Measurements from ENCODE around the gene MAN1A2. TPM values are rescaled to one million over a fixed set of nuclear protein-coding genes. Genes with fewer than 3 reads are reported as not detected.
"Not testable (repeated sequence)": the region's sequence is repeated elsewhere in the genome, so short reads cannot be mapped to it uniquely, and the experiment has no call there.

MAN1A2 gene
- polyA plus RNA-seq, 1 donor from 2014 or later, result 15.4 TPM

DNA sequence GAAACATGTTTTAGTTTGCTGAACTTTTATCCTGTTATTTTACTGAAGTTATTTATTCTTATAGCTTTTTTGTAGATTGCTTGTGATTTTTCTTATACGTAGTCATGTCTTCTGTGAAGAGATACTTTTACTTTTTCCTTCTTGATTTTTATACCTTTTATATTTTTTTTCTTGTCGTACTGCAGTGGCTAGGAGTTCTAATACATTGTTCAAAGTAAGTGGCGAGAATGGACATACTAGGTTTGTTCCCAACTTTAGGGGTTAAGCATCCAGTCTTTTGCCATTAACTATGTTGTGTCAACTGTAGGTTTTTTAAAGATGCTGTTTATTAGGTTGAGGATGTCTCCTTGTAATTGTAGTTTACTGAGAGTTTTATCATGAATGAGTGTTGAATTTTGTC, 36.3 kb downstream of the MAN1A2 start:
- peaks cover 19% of the 10 kb centered on the region for H3K36me3 Mint-ChIP-seq
- peaks cover 2 to 20% (median 7%) of the 10 kb centered on the region in 3 donors for H3K9me3 Mint-ChIP-seq
- no peaks in the 10 kb centered on the region for H3K27me3 Mint-ChIP-seq
- H3K4me1 Mint-ChIP-seq, result peaks cover 7 to 17% (median 16%) of the 10 kb centered on the region in 3 donors
- no peak overlapping the region for H3K27ac Mint-ChIP-seq
- H3K4me3 Mint-ChIP-seq, result no peak overlapping the region

DNA sequence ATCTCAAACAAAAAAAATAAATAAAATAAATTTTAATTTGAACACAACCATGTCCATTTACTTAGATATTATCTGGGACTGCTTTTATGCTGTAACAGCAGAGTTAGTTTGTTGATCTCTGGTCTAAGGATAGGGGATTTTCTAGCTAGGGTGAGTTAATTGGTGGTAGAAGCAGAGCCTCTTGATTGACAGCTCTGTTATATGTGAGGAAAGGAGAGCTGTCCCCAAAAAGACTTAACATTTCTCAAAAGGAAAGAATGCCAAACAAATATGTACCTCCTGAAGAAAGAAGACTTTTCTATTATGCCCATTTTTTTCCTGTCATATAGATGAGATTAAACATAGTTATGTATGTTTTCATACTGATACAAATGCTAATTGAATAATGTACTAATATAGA, 37.8 kb downstream of the MAN1A2 start:
- H3K4me1 Mint-ChIP-seq, result peaks cover 2 to 8% (median 6%) of the 10 kb centered on the region in 3 donors
- H3K9me3 Mint-ChIP-seq, result peaks cover 2 to 20% (median 7%) of the 10 kb centered on the region in 3 donors
- no peak overlapping the region for H3K4me3 Mint-ChIP-seq
- H3K27ac Mint-ChIP-seq, result no peak overlapping the region
- no peaks in the 10 kb centered on the region for H3K27me3 Mint-ChIP-seq
- H3K36me3 Mint-ChIP-seq, result peaks cover 20% of the 10 kb centered on the region

DNA sequence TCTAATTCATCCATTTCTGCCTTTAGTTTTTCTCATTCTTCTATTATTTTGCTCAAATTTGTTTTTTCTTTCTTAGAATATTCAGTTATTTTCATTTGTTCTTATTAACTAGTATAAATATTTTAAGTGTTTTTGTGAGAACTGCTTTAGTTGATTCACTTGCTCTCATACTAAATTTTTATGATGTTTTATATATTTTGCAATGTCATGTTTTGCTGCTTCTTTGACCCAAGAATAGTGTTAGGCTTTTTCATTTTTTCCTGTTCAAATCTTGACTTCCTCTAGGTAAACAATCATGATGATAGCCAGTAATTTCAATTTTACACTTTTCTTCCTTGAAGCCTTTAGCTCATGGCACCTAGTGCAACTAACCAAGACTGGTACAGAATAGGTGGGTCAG, 45.2 kb downstream of the MAN1A2 start:
- Mint-ChIP-seq H3K4me3 (no peak overlapping the region), H3K27me3 (no peaks in the 10 kb centered on the region), H3K9me3 (no peaks in the 10 kb centered on the region), H3K36me3 (peaks cover 23% of the 10 kb centered on the region), H3K4me1 (peaks cover 4 to 5% (median 5%) of the 10 kb centered on the region in 3 donors), H3K27ac (no peak overlapping the region)

GRCh38 chr1:117413412-117413811, 46.2 kb downstream of the MAN1A2 start:
- Mint-ChIP-seq H3K4me1 (peaks cover 4 to 10% (median 4%) of the 10 kb centered on the region in 3 donors), H3K9me3 (no peaks in the 10 kb centered on the region), H3K27ac (no peak overlapping the region), H3K36me3 (peaks cover 24% of the 10 kb centered on the region), H3K4me3 (no peak overlapping the region), H3K27me3 (no peaks in the 10 kb centered on the region)

- Mint-ChIP-seq H3K4me1 (peaks cover 5 to 18% (median 5%) of the 10 kb centered on the region in 3 donors), H3K27me3 (no peaks in the 10 kb centered on the region), H3K36me3 (peaks cover 24% of the 10 kb centered on the region), H3K27ac (no peak overlapping the region), H3K9me3 (no peaks in the 10 kb centered on the region), H3K4me3 (no peak overlapping the region)
Observed at GRCh38 chr1:117414943-117415342, 47.7 kb downstream of the MAN1A2 start.

- peaks cover 5 to 18% (median 5%) of the 10 kb centered on the region in 3 donors for H3K4me1 Mint-ChIP-seq
- H3K27me3 Mint-ChIP-seq, result no peaks in the 10 kb centered on the region
- no peaks in the 10 kb centered on the region for H3K9me3 Mint-ChIP-seq
- no peak overlapping the region for H3K27ac Mint-ChIP-seq
- no peak overlapping the region for H3K4me3 Mint-ChIP-seq
- peaks cover 25% of the 10 kb centered on the region for H3K36me3 Mint-ChIP-seq
Observed at GRCh38 chr1:117416004-117416403, 48.8 kb downstream of the MAN1A2 start.

- Mint-ChIP-seq H3K36me3 (peaks cover 23% of the 10 kb centered on the region), H3K4me1 (peaks cover 5 to 18% (median 5%) of the 10 kb centered on the region in 3 donors), H3K4me3 (no peak overlapping the region), H3K27me3 (no peaks in the 10 kb centered on the region), H3K27ac (no peak overlapping the region), H3K9me3 (no peaks in the 10 kb centered on the region)
Observed at GRCh38 chr1:117416546-117417125, 49.4 kb downstream of the MAN1A2 start.

GRCh38 chr1:117425050-117425734, 57.9 kb downstream of the MAN1A2 start:
- no peak overlapping the region for H3K27ac Mint-ChIP-seq
- no peaks in the 10 kb centered on the region for H3K27me3 Mint-ChIP-seq

DNA sequence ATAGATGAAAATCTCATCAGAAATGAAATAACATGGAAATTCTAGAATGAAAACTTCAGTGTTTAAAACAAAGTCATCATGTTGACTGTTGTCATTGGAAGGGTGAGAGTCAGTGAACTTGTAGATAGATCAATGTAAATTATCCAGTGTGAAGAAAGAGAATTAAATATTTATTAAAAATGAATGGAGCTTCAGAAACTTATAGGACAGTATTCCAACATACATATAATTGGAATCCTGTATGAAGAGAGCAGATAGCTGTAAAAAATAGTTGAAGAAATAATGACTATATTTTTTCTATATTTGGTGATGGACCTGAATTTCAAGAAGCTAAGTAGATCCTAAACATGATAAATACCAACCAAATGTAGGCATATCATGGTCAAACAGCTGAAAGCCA, 60.0 kb downstream of the MAN1A2 start:
- no peaks in the 10 kb centered on the region for H3K27me3 Mint-ChIP-seq
- H3K27ac Mint-ChIP-seq, result no peak overlapping the region
- peaks cover 0 to 4% (median 2%) of the 10 kb centered on the region in 3 donors for H3K4me1 Mint-ChIP-seq
- H3K9me3 Mint-ChIP-seq, result peaks cover 5 to 13% (median 7%) of the 10 kb centered on the region in 3 donors
- no peak overlapping the region for H3K4me3 Mint-ChIP-seq
- H3K36me3 Mint-ChIP-seq, result peaks cover 11% of the 10 kb centered on the region

More at GRCh38 chr1:117425050-117425734, 57.9 kb downstream of the MAN1A2 start:
- Mint-ChIP-seq H3K4me1 (peaks cover 0 to 4% (median 2%) of the 10 kb centered on the region in 3 donors), H3K9me3 (peaks cover 5 to 13% (median 7%) of the 10 kb centered on the region in 3 donors), H3K36me3 (peaks cover 13% of the 10 kb centered on the region), H3K4me3 (peak overlapping the region in 1 of 4 donors; percentile 42)

DNA sequence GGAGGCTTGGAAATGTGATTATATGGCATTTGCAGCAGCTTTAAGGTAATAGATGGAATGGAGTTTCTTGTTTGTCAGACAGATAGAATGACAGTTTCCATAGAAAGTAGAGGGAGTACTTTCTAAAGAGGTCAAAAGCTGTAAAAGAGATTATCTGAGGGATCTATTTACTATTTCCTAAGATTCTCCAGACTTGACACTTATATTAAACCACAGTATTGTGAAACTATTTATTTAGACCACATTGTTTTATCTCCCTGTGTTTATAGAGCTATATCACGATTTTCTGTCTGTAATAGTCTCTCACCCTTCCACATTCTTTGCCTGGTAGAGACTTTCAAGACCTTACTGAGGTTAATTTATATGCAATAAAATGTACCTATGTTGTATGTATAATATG, 66.7 kb downstream of the MAN1A2 start:
- Mint-ChIP-seq H3K36me3 (no peaks in the 10 kb centered on the region), H3K27me3 (no peaks in the 10 kb centered on the region), H3K4me3 (no peak overlapping the region), H3K4me1 (peaks cover 5 to 13% (median 9%) of the 10 kb centered on the region in 3 donors), H3K9me3 (no peaks in the 10 kb centered on the region), H3K27ac (no peak overlapping the region)

GRCh38 chr1:117436513-117436912, 69.3 kb downstream of the MAN1A2 start:
- H3K27ac Mint-ChIP-seq, result no peak overlapping the region
- H3K27me3 Mint-ChIP-seq, result no peaks in the 10 kb centered on the region
- H3K36me3 Mint-ChIP-seq, result no peaks in the 10 kb centered on the region
- peaks cover 5 to 20% (median 14%) of the 10 kb centered on the region in 3 donors for H3K4me1 Mint-ChIP-seq
- H3K4me3 Mint-ChIP-seq, result no peak overlapping the region
- no peaks in the 10 kb centered on the region for H3K9me3 Mint-ChIP-seq

DNA sequence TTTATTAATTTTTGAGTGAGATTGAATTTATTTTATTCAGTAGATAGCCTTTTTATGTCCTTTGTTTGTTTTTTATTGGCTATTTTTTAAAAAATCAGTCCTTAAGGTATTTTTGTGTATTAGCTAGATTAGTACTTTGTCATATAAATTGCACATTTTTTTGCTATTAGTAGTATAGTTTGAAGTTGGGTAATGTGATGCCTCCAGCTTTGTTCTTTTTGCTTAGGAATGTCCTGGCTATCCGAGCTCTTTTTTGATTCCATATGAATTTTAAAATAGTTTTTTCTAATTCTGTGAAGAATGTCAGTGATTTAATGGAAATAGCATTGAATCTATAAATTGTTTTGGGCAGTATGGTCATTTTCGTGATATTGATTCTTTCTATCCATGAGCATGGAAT, 80.4 kb downstream of the MAN1A2 start:
- Mint-ChIP-seq H3K27ac (no peak overlapping the region), H3K27me3 (no peaks in the 10 kb centered on the region), H3K9me3 (peaks cover 1 to 9% (median 5%) of the 10 kb centered on the region in 3 donors), H3K4me1 (no peaks in the 10 kb centered on the region), H3K4me3 (no peak overlapping the region), H3K36me3 (peaks cover 36% of the 10 kb centered on the region)

- Mint-ChIP-seq H3K9me3 (peaks cover 0 to 3% (median 0%) of the 10 kb centered on the region in 3 donors), H3K27ac (no peak overlapping the region), H3K27me3 (no peaks in the 10 kb centered on the region), H3K4me1 (no peaks in the 10 kb centered on the region), H3K36me3 (peaks cover 27% of the 10 kb centered on the region), H3K4me3 (no peak overlapping the region)
Observed at GRCh38 chr1:117452216-117452615, 85.0 kb downstream of the MAN1A2 start.

GRCh38 chr1:117453958-117454357, 86.7 kb downstream of the MAN1A2 start:
- H3K36me3 Mint-ChIP-seq, result peaks cover 19% of the 10 kb centered on the region
- H3K9me3 Mint-ChIP-seq, result peaks cover 0 to 3% (median 0%) of the 10 kb centered on the region in 3 donors
- no peak overlapping the region for H3K27ac Mint-ChIP-seq
- H3K4me1 Mint-ChIP-seq, result no peaks in the 10 kb centered on the region
- H3K27me3 Mint-ChIP-seq, result no peaks in the 10 kb centered on the region
- H3K4me3 Mint-ChIP-seq, result no peak overlapping the region

DNA sequence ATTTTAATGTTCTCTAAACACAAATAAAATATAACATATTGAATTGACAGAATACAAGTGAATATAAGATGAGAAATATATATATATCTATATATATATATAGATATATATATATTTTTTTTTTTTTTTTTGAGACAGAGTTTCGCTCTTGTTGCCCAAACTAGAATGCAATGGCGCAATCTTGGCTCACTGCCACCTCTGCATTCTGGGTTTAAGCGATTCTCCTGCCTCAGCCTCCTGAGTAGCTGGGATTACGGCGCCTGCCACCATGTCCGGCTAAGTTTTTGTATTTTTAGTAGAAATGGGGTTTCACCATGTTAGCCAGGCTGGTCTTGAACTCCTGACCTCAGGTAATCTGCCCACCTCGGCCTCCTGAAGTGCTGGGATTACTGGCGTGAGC, 91.2 kb downstream of the MAN1A2 start:
- not testable (repeated sequence) for H3K36me3 Mint-ChIP-seq, H3K27ac Mint-ChIP-seq, H3K27me3 Mint-ChIP-seq, H3K4me3 Mint-ChIP-seq, H3K4me1 Mint-ChIP-seq, H3K9me3 Mint-ChIP-seq

DNA sequence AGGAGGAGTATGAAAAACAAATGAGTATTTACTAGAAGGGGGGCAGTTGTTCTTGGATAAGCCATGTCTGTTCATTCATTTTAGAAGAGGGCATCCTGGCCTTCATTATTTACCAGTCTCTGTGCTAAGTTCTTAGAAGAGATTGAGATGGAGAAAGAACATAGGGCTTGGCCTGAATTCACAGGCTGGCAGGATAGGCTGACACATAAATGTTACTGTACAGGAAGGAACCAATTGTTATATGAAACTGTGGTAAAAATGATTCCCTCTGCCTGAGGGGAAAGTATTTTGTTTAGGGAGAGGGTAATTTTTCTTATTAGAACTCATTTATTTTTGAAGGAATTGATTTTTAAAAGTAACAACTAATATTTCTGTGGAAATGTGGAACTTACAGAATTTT, 99.5 kb downstream of the MAN1A2 start:
- Mint-ChIP-seq H3K27me3 (no peaks in the 10 kb centered on the region), H3K4me1 (no peaks in the 10 kb centered on the region), H3K27ac (no peak overlapping the region), H3K36me3 (peaks cover 19% of the 10 kb centered on the region), H3K9me3 (peaks cover 0 to 4% (median 2%) of the 10 kb centered on the region in 3 donors), H3K4me3 (no peak overlapping the region)
